SU-DHL-6 (cell line): Measurements from ENCODE around the gene TBC1D9B.

ENCODE experiments used
- CTCF ChIP-seq: fragments of 200-600 bp; sonication (generic); IDR thresholded peaks from one replicate; pipeline ENCODE4 v1.5.1; 2017; ENCODE audit warnings: antibody characterized with exemption, mild to moderate bottlenecking, low read length, moderate library complexity; ENCODE audit not compliant: insufficient read depth, poor library complexity, severe bottlenecking
- EZH2phosphoT487 ChIP-seq: fragments of 200-600 bp; sonication (generic), shearing (Covaris generic); conservative IDR thresholded peaks from 2 replicates; pipeline ENCODE4 v1.6.1; 2018; ENCODE audit warnings: mild to moderate bottlenecking, antibody characterized with exemption, low read length, moderate library complexity, mixed read lengths

GRCh38 chr5:179890751-179891682, 16.7 kb downstream of the TBC1D9B start:
- TF ChIP-seq CTCF (no peak), EZH2phosphoT487 (no peak)
